SK-N-SH (cell line): ENCODE data around the gene ZNF136. TPM values are rescaled to one million over a fixed set of nuclear protein-coding genes. Genes with fewer than 3 reads are reported as not detected.

Experiments
- CTCF ChIA-PET: fragments of 300-600, 350-600 bp; formaldehyde crosslinking; extraction: SDS; loops from one replicate; lab custom pipeline; 2021; lab: Yijun Ruan, JAX
- POLR2A ChIA-PET: fragments of 350-600 bp; sonication (Branson Sonifier 250); formaldehyde crosslinking; extraction: SDS; loops from one replicate; lab custom pipeline; 2020; ENCODE audit warnings: antibody characterized with exemption, inconsistent platforms; lab: Yijun Ruan, JAX
- DNase-seq: peaks from one replicate; pipeline ENCODE4 v3.0.0; 2012
- H2AFZ ChIP-seq: fragments of 200-600 bp; sonication (generic); 2 replicates; pipeline ENCODE4 v1.8.1; 2016; ENCODE audit warnings: antibody characterized with exemption, mild to moderate bottlenecking, low read depth
- H3F3A ChIP-seq: fragments of 200-600 bp; sonication (generic); replicated peaks from 2 replicates; pipeline ENCODE3; 2016; ENCODE audit warnings: antibody characterized with exemption, mild to moderate bottlenecking; ENCODE audit not compliant: insufficient read depth
- H3K27ac ChIP-seq, 2 experiments: fragments of 200-500 bp in 1 of 2; fragments of 200-600 bp in 1 of 2; sonication (Bioruptor generic) in 1 of 2; sonication (generic), shearing (Covaris generic) in 1 of 2; 2 replicates each; pipeline versions ENCODE4 v1.5.1 to v1.6.1; 2014 to 2016; ENCODE audit warnings: low read depth in 2 of 2, inconsistent platforms in 1 of 2, low read length in 1 of 2, mild to moderate bottlenecking in 1 of 2, mixed read lengths in 1 of 2
- H3K27me3 ChIP-seq: fragments of 200-600 bp; sonication (generic), shearing (Covaris generic); 2 replicates; pipeline ENCODE4 v1.6.1; 2016; ENCODE audit warnings: mixed run types; ENCODE audit not compliant: insufficient read depth
- H3K36me3 ChIP-seq, 2 experiments: fragments of 200-500 bp in 1 of 2; fragments of 200-600 bp in 1 of 2; sonication (Bioruptor generic) in 1 of 2; sonication (generic) in 1 of 2; replicated peaks in 1 of 2; 2 replicates each; pipeline versions ENCODE3 to v1.5.1; 2014 to 2016; ENCODE audit warnings: low read length in 1 of 2, mild to moderate bottlenecking in 1 of 2; ENCODE audit not compliant: insufficient read depth in 2 of 2, control insufficient read depth in 1 of 2
- H3K4me1 ChIP-seq, 2 experiments: fragments of 200-500 bp in 1 of 2; fragments of 200-600 bp in 1 of 2; sonication (Bioruptor generic) in 1 of 2; sonication (generic), shearing (Covaris generic) in 1 of 2; 2 replicates each; pipeline versions ENCODE4 v1.5.1 to v1.6.1; 2014 to 2016; ENCODE audit warnings: low read depth in 1 of 2, low read length in 1 of 2, mixed run types in 1 of 2; ENCODE audit not compliant: insufficient read depth in 2 of 2, control insufficient read depth in 1 of 2
- H3K4me2 ChIP-seq: fragments of 200-600 bp; sonication (generic), shearing (Covaris generic); 2 replicates; pipeline ENCODE4 v1.6.1; 2017; ENCODE audit warnings: mixed run types
- H3K4me3 ChIP-seq, 2 experiments: fragments of 200-500 bp in 1 of 2; fragments of 200-600 bp in 1 of 2; sonication (Bioruptor generic) in 1 of 2; sonication (generic), shearing (Covaris generic) in 1 of 2; 2 replicates each; pipeline versions ENCODE4 v1.5.1 to v1.8.1; 2014 to 2016; ENCODE audit warnings: low read depth in 2 of 2, inconsistent platforms in 1 of 2, low read length in 1 of 2, mild to moderate bottlenecking in 1 of 2, mixed read lengths in 1 of 2, moderate library complexity in 1 of 2
- H3K79me2 ChIP-seq: fragments of 200-600 bp; sonication (generic); 2 replicates; pipeline ENCODE4 v1.8.1; 2017; ENCODE audit warnings: mild to moderate bottlenecking; ENCODE audit not compliant: insufficient read depth
- H3K9ac ChIP-seq: fragments of 200-600 bp; sonication (generic); 2 replicates; pipeline ENCODE4 v1.6.1; 2017; ENCODE audit warnings: mixed run types
- H3K9me2 ChIP-seq: fragments of 200-600 bp; sonication (generic); 2 replicates; pipeline ENCODE4 v1.6.1; 2017; ENCODE audit warnings: mixed run types
- H3K9me3 ChIP-seq: fragments of 200-600 bp; sonication (generic); 2 replicates; pipeline ENCODE4 v1.6.1; 2017; ENCODE audit warnings: mixed run types, mild to moderate bottlenecking, moderate library complexity
- H4K20me1 ChIP-seq: fragments of 200-600 bp; sonication (generic); 2 replicates; pipeline ENCODE4 v1.6.1; 2017; ENCODE audit warnings: mild to moderate bottlenecking, mixed run types; ENCODE audit not compliant: insufficient read depth
- ELF1 ChIP-seq: IDR thresholded peaks from 2 replicates; pipeline ENCODE4 v1.4.0; 2012
- FOSL2 ChIP-seq: IDR thresholded peaks from 2 replicates; pipeline ENCODE4 v1.4.0; 2012; ENCODE audit warnings: low read depth, mild to moderate bottlenecking, moderate library complexity, borderline replicate concordance
- FOXM1 ChIP-seq: IDR thresholded peaks from 2 replicates; pipeline ENCODE4 v1.4.0; 2012; ENCODE audit warnings: low read depth, mild to moderate bottlenecking
- GABPA ChIP-seq: IDR thresholded peaks from 2 replicates; pipeline ENCODE4 v1.4.0; 2012; ENCODE audit warnings: low read depth, mild to moderate bottlenecking
- GATA2 ChIP-seq: sonication (generic); formaldehyde crosslinking; IDR thresholded peaks from 2 replicates; pipeline ENCODE4 v1.5.0; 2020; ENCODE audit warnings: mild to moderate bottlenecking, missing genetic modification reagents
- IRF3 ChIP-seq: fragments of 150-350 bp; IDR thresholded peaks from 2 replicates; pipeline ENCODE4 v1.6.1; 2016; ENCODE audit warnings: mild to moderate bottlenecking, low read depth, low read length
- JUND ChIP-seq: IDR thresholded peaks from 2 replicates; pipeline ENCODE4 v1.4.0; 2012
- MAX ChIP-seq: IDR thresholded peaks from 2 replicates; pipeline ENCODE4 v1.4.0; 2012; ENCODE audit warnings: low read depth
- MEF2A ChIP-seq: IDR thresholded peaks from 2 replicates; pipeline ENCODE4 v1.4.0; 2012; ENCODE audit warnings: low read depth, borderline replicate concordance
- MXI1 ChIP-seq: IDR thresholded peaks from 2 replicates; pipeline ENCODE4 v1.6.1; 2012; ENCODE audit warnings: mild to moderate bottlenecking, low read depth, low read length, improper control_type of control experiment
- NFIC ChIP-seq: IDR thresholded peaks from 2 replicates; pipeline ENCODE4 v1.4.0; 2012; ENCODE audit warnings: borderline replicate concordance
- NRF1 ChIP-seq: IDR thresholded peaks from 2 replicates; pipeline ENCODE4 v1.6.1; 2012; ENCODE audit warnings: low read depth, mild to moderate bottlenecking, low read length
- POLR2AphosphoS5 ChIP-seq: IDR thresholded peaks from 2 replicates; pipeline ENCODE4 v1.6.1; 2012; ENCODE audit warnings: low read depth, low read length
- RAD21 ChIP-seq: IDR thresholded peaks from 2 replicates; pipeline ENCODE4 v1.6.1; 2012; ENCODE audit warnings: mild to moderate bottlenecking, low read length
- TAF1 ChIP-seq: IDR thresholded peaks from 2 replicates; pipeline ENCODE4 v1.6.1; 2012; ENCODE audit warnings: low read depth, mild to moderate bottlenecking, low read length, moderate library complexity, borderline replicate concordance
- TCF12 ChIP-seq: IDR thresholded peaks from 2 replicates; pipeline ENCODE4 v1.4.0; 2012
- WGBS: methylation state at CpG from one replicate; pipeline ENCODE4 v1.1.6; 2017; ENCODE audit warnings: low lambda C conversion rate; 5-methylcytosine and 5-hydroxymethylcytosine counted together
- polyA plus RNA-seq, 3 experiments: library from polyadenylated mRNA; depleted of rRNA; stranded (reverse); fragments of >200 nt; gene quantifications; 2 replicates each; pipeline ENCODE4 v1.2.3, GENCODE V29; 2012
- TF ChIP-seq, protein P1 (sequence below): IDR thresholded peaks from 2 replicates; pipeline ENCODE4 v1.4.0; 2012; ENCODE audit warnings: low read depth, borderline replicate concordance
- TF ChIP-seq, protein P2 (sequence below): IDR thresholded peaks from 2 replicates; pipeline ENCODE4 v1.4.0; 2012; ENCODE audit warnings: low read depth, borderline replicate concordance
- TF ChIP-seq, protein P3 (sequence below): fragments of 150-350 bp; IDR thresholded peaks from 2 replicates; pipeline ENCODE4 v1.6.1; 2017; ENCODE audit warnings: antibody characterized with exemption, low read length, low read depth, borderline replicate concordance

The ZNF136 gene
- polyA plus RNA-seq, 1 of the 3 experiments (the other 2 are of a cell fraction), result 1.7 TPM

GRCh38 chr19:12202250-12202649 is 39.4 kb downstream of the ZNF136 start:
- no peaks in the 10 kb centered on the region for H3K9me2 ChIP-seq
- no peaks in the 10 kb centered on the region for H3K4me1 ChIP-seq
- ChIA-PET CTCF (no interaction called here), POLR2A (no interaction called here)
- DNase-seq, result no peak
- no peaks in the 10 kb centered on the region for H3K27me3 ChIP-seq
- H4K20me1 ChIP-seq, result no peaks in the 10 kb centered on the region
- H3K4me3 ChIP-seq, result no peak overlapping the region
- no peak for TF ChIP-seq GATA2
- TF ChIP-seq RAD21, result 0 out of 2 replicates have a peak, but pooled peaks have one; percentile 9
- no peaks in the 10 kb centered on the region for H3F3A ChIP-seq
- H3K4me2 ChIP-seq, result no peak overlapping the region
- no peaks in the 10 kb centered on the region for H3K79me2 ChIP-seq
- H3K36me3 ChIP-seq, result peaks cover 0 to 2% of the 10 kb centered on the region in 2 experiments
- peaks cover 24% of the 10 kb centered on the region for H3K9me3 ChIP-seq
- H3K27ac ChIP-seq, result no peak overlapping the region
- WGBS, result 44% methylated on average over 4 of the region's 4 CpGs
- no peak overlapping the region for H2AFZ ChIP-seq
- H3K9ac ChIP-seq, result no peak overlapping the region

- CTCF ChIA-PET, result no interaction called here
Measured at GRCh38 chr19:12205296-12205695, 42.4 kb downstream of the ZNF136 start.

More at GRCh38 chr19:12205296-12205695, 42.4 kb downstream of the ZNF136 start:
- Histone ChIP-seq H3K27me3 (no peaks in the 10 kb centered on the region), H3K79me2 (no peaks in the 10 kb centered on the region), H3K9me3 (peaks cover 15% of the 10 kb centered on the region; the same call in 1 of the 2 replicates), H3F3A (no peaks in the 10 kb centered on the region), H3K9me2 (no peaks in the 10 kb centered on the region), H3K4me1 (no peaks in the 10 kb centered on the region), H3K36me3 (peaks cover 0 to 2% of the 10 kb centered on the region in 2 experiments), H3K4me3 (no peak overlapping the region), H4K20me1 (no peaks in the 10 kb centered on the region), H3K9ac (no peak overlapping the region), H2AFZ (no peak overlapping the region), H3K4me2 (no peak overlapping the region), H3K27ac (no peak overlapping the region)
- TF ChIP-seq GABPA (no peak), POLR2AphosphoS5 (no peak), MXI1 (no peak), TAF1 (no peak), MAX (no peak), FOXM1 (no peak), NRF1 (no peak), TCF12 (no peak), JUND (no peak), RAD21 (no peak), MEF2A (no peak), FOSL2 (no peak), NFIC (no peak), IRF3 (no peak), GATA2 (no peak), ELF1 (no peak)
- TF ChIP-seq, protein P1, sequence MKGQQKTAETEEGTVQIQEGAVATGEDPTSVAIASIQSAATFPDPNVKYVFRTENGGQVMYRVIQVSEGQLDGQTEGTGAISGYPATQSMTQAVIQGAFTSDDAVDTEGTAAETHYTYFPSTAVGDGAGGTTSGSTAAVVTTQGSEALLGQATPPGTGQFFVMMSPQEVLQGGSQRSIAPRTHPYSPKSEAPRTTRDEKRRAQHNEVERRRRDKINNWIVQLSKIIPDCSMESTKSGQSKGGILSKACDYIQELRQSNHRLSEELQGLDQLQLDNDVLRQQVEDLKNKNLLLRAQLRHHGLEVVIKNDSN, result no peak
- TF ChIP-seq, protein P2, sequence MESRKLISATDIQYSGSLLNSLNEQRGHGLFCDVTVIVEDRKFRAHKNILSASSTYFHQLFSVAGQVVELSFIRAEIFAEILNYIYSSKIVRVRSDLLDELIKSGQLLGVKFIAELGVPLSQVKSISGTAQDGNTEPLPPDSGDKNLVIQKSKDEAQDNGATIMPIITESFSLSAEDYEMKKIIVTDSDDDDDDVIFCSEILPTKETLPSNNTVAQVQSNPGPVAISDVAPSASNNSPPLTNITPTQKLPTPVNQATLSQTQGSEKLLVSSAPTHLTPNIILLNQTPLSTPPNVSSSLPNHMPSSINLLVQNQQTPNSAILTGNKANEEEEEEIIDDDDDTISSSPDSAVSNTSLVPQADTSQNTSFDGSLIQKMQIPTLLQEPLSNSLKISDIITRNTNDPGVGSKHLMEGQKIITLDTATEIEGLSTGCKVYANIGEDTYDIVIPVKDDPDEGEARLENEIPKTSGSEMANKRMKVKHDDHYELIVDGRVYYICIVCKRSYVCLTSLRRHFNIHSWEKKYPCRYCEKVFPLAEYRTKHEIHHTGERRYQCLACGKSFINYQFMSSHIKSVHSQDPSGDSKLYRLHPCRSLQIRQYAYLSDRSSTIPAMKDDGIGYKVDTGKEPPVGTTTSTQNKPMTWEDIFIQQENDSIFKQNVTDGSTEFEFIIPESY, result no peak
- TF ChIP-seq, protein P3, sequence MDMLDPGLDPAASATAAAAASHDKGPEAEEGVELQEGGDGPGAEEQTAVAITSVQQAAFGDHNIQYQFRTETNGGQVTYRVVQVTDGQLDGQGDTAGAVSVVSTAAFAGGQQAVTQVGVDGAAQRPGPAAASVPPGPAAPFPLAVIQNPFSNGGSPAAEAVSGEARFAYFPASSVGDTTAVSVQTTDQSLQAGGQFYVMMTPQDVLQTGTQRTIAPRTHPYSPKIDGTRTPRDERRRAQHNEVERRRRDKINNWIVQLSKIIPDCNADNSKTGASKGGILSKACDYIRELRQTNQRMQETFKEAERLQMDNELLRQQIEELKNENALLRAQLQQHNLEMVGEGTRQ, result no peak
- WGBS, result 83% methylated on average over 4 of the region's 4 CpGs
- DNase-seq, result no peak
- POLR2A ChIA-PET, result no interaction called here
